Measurements from ENCODE around the gene PNO1. TPM values are rescaled to one million over a fixed set of nuclear protein-coding genes. Genes with fewer than 3 reads are reported as not detected.

Gene PNO1
- total and polyA plus RNA-seq, 9 of the 15 experiments (the other 6 are each of a cell fraction or from before 2014, with no cell fraction given): 11.8 to 81.7 (median 41.1) TPM

DNA sequence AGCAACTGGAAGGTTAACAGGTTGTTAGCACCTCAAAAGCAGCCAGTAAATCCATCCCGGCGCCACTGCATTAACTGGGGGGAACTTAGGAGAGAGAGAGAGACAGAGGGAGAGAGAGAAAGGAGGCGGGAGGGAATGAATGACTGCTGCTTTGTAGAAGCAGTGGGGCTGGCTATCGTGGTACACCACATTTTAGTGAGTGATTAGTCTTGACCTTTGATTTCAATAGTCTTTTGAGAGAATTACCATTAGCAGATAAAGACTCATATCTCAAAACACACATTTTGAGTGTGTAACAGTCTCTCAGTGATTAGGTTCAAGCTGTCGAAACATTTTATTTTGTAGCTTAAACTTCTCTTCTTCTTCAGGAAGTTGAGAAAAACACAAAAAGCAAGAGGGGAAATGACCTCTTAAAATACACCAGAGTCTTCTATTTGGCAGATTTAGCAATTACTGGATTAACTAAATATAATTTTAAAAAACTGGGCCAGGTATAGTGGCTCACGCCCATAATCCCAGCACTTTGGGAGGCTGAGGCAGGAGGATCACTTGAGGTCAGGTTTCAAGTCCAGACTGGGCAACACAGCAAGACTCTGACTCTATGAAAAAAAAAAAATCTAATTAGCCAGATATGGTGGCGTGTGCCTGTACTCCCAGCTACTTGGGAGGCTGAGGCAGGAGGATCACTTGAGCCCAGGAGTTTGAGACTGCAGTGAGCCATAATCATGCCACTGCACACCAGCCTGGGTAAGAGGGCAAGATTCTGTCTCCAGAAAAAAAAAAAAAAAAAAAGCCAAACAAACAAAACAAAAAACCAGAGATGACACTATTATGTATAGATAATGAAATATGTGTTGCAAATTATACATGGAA, 22.0 kb upstream of the PNO1 start (continued):
- TF ChIP-seq NCOA2 (IDR thresholded peaks at IDR 0.05; ENCODE audit: partially characterized antibody in 2 of 2): peak; percentile 71 to 83
- no peak for TF ChIP-seq PURB (CRISPR knock-in tag; IDR thresholded peaks at IDR 0.05; ENCODE audit: low read depth)
- TF ChIP-seq BRD9 (IDR thresholded peaks at IDR 0.05; ENCODE audit: low read depth, partially characterized antibody): peak; percentile 87
- TF ChIP-seq, protein P1, sequence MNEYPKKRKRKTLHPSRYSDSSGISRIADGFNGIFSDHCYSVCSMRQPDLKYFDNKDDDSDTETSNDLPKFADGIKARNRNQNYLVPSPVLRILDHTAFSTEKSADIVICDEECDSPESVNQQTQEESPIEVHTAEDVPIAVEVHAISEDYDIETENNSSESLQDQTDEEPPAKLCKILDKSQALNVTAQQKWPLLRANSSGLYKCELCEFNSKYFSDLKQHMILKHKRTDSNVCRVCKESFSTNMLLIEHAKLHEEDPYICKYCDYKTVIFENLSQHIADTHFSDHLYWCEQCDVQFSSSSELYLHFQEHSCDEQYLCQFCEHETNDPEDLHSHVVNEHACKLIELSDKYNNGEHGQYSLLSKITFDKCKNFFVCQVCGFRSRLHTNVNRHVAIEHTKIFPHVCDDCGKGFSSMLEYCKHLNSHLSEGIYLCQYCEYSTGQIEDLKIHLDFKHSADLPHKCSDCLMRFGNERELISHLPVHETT (CRISPR knock-in tag; conservative IDR thresholded peaks at IDR 0.05 in 1 of 2, IDR thresholded peaks at IDR 0.05 in 1 of 2): peak in 1 of 2 experiments; percentile 85; a peak in 2 of 4 replicates
- TF ChIP-seq TCF3 (CRISPR knock-in tag; IDR thresholded peaks at IDR 0.05): peak; percentile 98
- TF ChIP-seq MBD2 (IDR thresholded peaks at IDR 0.05; ENCODE audit: borderline replicate concordance, low read depth): peak; percentile 65; the same call in 1 of the 2 replicates
- TF ChIP-seq ESRRA (IDR thresholded peaks at IDR 0.05; ENCODE audit: borderline replicate concordance, low read depth): peak; percentile 63; the same call in 1 of the 2 replicates
- TF ChIP-seq ZNF165 (CRISPR knock-in tag; IDR thresholded peaks at IDR 0.05; ENCODE audit: borderline replicate concordance): no peak
- TF ChIP-seq PML (IDR thresholded peaks at IDR 0.05; ENCODE audit: low read length): peak; percentile 99
- TF ChIP-seq ZC3H8 (IDR thresholded peaks at IDR 0.05): 0 out of 2 replicates have a peak, but pooled peaks have one; percentile 4
- TF ChIP-seq SAFB2 (IDR thresholded peaks at IDR 0.05; ENCODE audit: borderline replicate concordance, low read depth, low read length, severe bottlenecking): no peak
- TF ChIP-seq PRDM10 (IDR thresholded peaks at IDR 0.05; ENCODE audit: partially characterized antibody): peak; percentile 19
- peak; percentile 99 for TF ChIP-seq SMARCA4 (IDR thresholded peaks at IDR 0.05)
- TF ChIP-seq FIP1L1 (IDR thresholded peaks at IDR 0.05; ENCODE audit: low read depth, low read length, poor library complexity, severe bottlenecking): no peak
- peak; percentile 91; the same call in 1 of the 2 replicates for TF ChIP-seq TARDBP (IDR thresholded peaks at IDR 0.05)
- TF ChIP-seq E2F1 (CRISPR knock-in tag; IDR thresholded peaks at IDR 0.05): no peak
- TF ChIP-seq NR4A1 (CRISPR knock-in tag; IDR thresholded peaks at IDR 0.05): no peak
- peak; percentile 76; the same call in 1 of the 2 replicates for TF ChIP-seq NR4A1 (tag; IDR thresholded peaks at IDR 0.05)
- TF ChIP-seq OTX1 (CRISPR knock-in tag; IDR thresholded peaks at IDR 0.05): no peak
- no peak for TF ChIP-seq DEAF1 (CRISPR knock-in tag; IDR thresholded peaks at IDR 0.05)
